HG02970 (cell line): ENCODE data around the gene INHBE.
A peak's percentile ranks its signal among the peaks of the same experiment; 100 is the strongest.
"Not testable (repeated sequence)": the region's sequence is repeated elsewhere in the genome, so short reads cannot be mapped to it uniquely, and the experiment has no call there.

Experiments
- ATAC-seq: cut with Tn5 transposase; IDR thresholded peaks from one replicate; pipeline ENCODE4 v1.9.1; 2021; ENCODE audit warnings: mild to moderate bottlenecking, moderate library complexity, moderate number of reproducible peaks; ENCODE audit not compliant: unreplicated experiment, low FRiP score

The INHBE gene

GRCh38 chr12:57454566-57455373 is at the start of gene INHBE:
Gene INHBE (plus strand): TSS chr12:57455307. CDS start chr12:57455537, 230 bp downstream.
- no peak for ATAC-seq

GRCh38 chr12:57410534-57410933 is 44.6 kb upstream of the INHBE start:
- no peak for ATAC-seq

- not testable (repeated sequence) for ATAC-seq
These were observed 40.9 kb upstream of the INHBE start for GRCh38 chr12:57414160-57414559.

DNA sequence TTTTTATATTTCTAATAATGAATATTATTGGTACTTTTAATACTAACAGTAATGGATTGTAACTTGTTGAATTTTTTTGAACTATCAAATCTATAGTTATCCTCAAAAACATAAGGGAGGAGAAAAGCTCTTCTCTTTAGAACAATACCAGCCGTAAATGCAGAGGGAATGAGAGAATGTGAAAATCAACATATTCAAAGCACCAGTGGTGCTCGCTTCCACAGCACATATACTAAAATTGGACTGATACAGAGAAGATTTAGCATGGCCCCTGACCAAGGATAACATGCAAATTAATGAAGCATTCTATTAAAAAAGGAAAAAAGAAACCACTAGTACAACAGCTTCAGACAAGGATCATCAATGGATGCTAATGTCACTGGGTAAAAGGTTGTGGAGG is 40.0 kb upstream of the INHBE start:
- ATAC-seq, result no peak

- ATAC-seq, result no peak
These were observed 38.8 kb upstream of the INHBE start for GRCh38 chr12:57416039-57416996.

GRCh38 chr12:57418255-57418654 is 36.9 kb upstream of the INHBE start:
- no peak for ATAC-seq

GRCh38 chr12:57419495-57419894 is 35.6 kb upstream of the INHBE start:
- ATAC-seq, result no peak

- no peak for ATAC-seq
These were observed 34.6 kb upstream of the INHBE start for GRCh38 chr12:57420482-57420881.

DNA sequence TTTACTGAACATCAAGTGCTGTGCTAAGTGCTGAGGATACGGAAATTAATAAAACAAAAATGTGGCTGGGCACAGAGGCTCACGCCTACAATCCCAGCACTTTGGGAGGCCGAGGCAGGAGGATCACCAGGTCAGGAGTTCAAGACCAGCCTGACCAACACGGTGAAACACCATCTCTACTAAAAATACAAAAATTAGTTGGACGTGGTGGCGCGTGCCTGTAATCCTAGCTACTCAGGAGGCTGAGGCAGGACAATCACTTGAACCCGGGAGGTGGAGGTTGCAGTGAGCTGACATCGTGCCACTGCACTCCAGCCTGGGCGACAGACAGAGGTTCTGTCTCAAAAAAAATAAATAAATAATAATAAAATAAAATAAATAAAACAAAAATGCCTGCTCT is 28.2 kb upstream of the INHBE start:
- not testable (repeated sequence) for ATAC-seq

DNA sequence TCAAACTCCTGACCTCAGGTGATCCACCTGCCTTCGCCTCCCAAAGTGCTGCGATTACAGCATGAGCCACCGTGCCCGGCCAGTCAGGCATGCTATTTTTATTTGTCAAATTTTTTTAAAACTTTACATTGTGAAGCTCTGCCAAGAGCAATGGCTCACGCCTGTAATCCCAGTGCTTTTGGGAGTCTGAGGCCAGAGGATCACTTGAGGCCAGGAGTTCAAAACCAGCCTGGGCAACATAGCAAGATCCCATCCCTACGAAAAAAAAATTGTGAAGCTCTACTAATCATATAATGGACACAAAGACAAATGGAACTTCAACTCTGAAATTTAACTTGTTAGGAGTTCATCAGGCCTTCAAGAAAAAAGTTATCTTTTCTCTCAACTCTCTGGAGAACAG is 26.1 kb upstream of the INHBE start:
- no peak for ATAC-seq

- no peak for ATAC-seq
These were observed 25.5 kb upstream of the INHBE start for GRCh38 chr12:57429473-57430111.

- ATAC-seq, result peak; percentile 66
These were observed 24.8 kb upstream of the INHBE start for GRCh38 chr12:57430112-57430930.

DNA sequence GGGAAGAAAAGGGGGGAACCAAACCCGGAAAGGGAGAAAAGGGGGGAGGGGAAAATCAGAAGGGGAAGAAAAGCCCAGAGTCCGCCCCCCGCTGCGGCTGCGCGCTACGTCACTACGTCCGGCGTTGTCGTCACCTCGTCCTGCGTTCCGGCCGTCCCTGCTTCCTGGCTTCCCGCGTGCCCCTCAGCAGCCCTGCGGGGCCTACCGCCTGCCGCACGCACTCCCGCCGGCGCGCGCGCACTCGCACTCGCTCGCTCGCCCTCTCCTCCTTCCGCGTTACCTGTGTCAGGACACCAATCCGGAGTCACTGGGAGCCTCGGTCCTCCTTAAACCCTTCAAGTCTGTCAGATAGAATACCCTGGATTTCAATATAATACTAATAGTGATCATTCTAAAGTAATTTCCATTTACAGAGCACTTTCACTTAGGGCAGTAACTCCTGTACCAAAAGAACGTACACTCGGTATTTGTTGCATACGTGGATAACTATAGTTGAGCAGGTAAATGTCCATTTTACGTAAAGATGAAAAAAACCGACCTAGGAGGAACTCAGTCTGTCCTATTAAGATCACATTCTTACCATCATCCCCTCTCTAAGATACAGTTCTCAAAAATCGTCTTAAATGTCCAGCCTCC is 24.1 kb upstream of the INHBE start, which contains the start of gene R3HDM2:
Gene R3HDM2, minus strand, starts transcription at position 113 of the 636 bp plus-strand sequence. CDS start 120,615 bp downstream, outside the sequence.
- peak; percentile 89 for ATAC-seq

- ATAC-seq, result no peak
These were observed 23.4 kb upstream of the INHBE start for GRCh38 chr12:57431654-57432188.

- ATAC-seq, result no peak
These were observed 21.7 kb upstream of the INHBE start for GRCh38 chr12:57433370-57433769.

DNA sequence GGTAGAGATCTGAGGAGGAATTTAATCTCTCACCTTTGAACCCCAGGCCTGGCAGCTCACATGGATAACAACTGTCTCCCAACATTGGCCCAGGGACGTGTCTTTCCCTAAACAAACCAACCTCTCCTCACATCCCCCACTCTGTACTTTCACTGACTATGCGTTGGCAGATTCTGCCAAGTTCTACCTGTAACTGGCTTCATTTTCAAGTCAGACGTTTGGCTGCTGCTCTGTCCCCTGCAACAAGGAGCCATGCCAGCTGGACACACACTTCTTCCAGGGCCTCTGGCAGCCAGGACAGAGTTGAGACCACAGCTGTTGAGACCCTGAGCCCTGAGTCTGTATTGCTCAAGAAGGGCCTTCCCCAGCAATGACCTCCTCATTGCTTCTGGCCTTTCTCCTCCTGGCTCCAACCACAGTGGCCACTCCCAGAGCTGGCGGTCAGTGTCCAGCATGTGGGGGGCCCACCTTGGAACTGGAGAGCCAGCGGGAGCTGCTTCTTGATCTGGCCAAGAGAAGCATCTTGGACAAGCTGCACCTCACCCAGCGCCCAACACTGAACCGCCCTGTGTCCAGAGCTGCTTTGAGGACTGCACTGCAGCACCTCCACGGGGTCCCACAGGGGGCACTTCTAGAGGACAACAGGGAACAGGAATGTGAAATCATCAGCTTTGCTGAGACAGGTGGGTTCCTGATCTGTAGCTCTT is 20.4 kb upstream of the INHBE start, which contains the start of gene INHBC:
Gene INHBC, plus strand, starts transcription at position 268 of the 707 bp plus-strand sequence. Its CDS starts 103 bp downstream, at position 371.
- ATAC-seq, result no peak

- no peak for ATAC-seq
These were observed 19.8 kb upstream of the INHBE start for GRCh38 chr12:57435293-57435692.

DNA sequence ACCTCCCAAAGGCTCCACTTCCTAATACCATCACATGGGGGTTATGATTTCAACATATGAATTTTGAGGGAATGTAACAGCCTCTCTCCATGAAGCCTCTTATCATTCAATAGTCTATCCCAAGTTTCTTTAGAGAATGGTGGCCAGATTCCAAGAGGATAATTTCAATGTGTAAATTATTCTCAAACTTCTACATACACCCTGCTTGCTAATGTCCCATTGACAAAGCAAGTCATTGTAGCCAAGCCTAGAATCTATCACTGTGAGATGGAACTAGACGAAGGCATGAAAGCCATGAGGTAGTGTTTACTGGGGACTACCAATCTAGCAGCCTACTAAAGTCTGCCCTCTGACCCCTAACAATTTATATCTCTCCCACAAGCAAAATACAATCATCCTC is 16.7 kb upstream of the INHBE start:
- no peak for ATAC-seq
